ENCODE results near the gene TXNRD2. TPM values are rescaled to one million over a fixed set of nuclear protein-coding genes. Genes with fewer than 3 reads are reported as not detected.
"Not testable (repeated sequence)": the region's sequence is repeated elsewhere in the genome, so short reads cannot be mapped to it uniquely, and the experiment has no call there.

TXNRD2 gene
- total RNA-seq, 1 donor from 2014 or later: 15.0 TPM

GRCh38 chr22:19888131-19888746, 53.4 kb downstream of the TXNRD2 start:
- DNase-seq (ENCODE audit: low read depth): no peak

- no peak for DNase-seq (ENCODE audit: low read depth)
These were observed 54.2 kb downstream of the TXNRD2 start for GRCh38 chr22:19887256-19887985.

DNA sequence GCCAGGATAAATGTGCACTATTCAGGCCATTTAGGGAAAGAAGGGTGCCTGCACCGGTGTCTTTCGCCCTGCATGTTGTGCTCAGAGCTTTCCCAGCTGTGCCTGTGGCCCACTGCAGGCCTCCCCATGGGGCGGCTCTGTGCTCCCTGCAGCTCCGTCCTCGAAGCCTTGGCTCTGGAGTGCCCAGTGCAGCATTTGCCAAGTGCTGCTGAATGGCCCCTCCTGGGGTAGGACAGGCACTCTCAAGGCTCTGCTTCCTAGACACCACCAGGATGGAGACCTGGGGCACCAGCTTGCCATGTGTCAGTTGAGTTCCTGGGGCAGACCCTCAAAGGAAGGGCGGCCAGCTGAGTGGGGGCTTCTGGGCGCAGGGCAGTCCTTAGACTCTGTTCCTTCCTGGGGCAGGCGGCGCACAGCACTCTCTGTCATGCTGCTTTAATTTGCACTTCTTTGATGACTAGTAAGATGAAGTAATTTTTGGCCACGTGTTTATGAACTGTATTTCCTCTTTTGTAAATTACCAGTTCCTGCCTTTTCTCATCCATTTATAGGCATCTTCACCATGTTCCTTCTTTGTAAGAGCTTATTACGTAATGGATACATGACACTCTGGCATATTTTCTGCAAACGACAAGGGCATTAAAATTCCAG, 54.9 kb downstream of the TXNRD2 start:
- DNase-seq (ENCODE audit: low read depth): peak; percentile 48

DNA sequence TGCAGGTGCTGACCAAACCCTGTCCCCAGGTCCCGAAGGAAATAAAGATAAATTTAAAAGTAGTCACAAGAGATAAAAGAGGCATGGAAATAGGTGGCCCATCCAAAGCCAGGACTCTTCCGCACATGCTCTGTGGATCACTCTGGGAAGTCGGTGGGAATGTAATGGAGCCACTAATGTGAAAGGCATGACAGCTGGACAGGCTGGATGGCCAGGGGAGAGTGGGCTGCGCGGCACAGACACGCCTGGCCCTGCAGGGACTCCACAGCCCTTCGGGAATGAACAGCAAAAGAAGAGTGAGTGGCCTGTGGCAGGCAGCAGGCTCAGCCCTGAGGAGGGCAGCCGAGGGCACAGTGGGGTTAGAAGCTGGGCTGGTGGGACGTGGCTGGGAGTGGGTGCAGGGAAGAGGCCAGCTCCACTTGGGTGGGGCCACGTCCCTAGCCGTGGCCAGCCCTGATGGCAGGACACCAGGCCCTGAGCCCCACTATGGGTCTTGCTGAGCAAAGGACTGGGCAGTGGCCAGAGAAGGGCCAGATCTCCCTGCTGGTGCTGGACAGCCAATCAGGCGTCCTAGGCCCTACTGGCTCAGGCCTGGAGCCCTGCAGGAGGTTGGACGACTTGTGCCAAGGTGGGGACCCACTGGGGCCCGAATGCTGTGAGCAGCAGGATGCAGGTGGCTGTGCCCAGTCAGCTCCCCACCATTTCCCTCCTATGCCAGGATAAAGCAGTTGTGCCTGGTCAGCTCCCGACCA, 55.6 kb downstream of the TXNRD2 start:
- DNase-seq (ENCODE audit: low read depth): no peak

DNA sequence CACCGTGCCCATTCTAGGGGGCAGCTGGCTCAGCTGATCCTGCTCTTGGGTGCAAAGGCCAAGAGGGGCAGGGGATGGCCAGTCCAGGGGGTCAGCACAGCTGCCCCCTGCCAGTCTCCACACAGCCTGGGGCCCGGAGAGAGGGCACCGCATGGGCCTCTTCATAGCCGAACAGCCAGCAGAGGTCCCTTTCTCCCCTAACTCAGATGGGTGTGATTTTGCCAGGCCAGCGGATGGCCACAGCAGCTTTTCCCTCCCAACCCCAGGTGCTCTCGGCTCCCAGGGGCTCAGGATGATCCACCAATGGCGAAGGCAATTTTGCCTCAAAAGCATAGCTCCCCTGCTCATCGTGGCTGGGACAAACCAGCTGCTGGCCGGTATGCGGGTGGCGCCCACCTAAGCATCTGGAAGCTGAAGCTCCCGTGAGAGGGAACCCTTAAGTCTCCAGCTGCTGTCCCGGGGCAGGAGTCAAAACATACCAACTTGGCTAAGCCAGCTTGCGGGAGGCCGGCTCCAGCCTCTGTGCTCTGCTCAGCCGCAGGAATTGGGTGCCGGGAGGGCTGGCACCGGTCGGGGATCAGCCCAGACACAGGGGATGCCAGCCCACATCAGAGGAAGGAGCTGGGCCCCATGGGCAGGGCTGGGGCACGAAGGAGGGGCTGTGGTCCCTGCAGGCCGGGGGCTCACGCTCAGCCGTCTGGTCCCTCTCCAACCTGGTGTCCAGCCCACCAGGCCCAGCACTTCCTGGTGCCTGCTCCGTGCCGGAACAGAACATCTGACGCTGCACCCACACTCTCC, 56.5 kb downstream of the TXNRD2 start:
- DNase-seq (ENCODE audit: low read depth): no peak

DNA sequence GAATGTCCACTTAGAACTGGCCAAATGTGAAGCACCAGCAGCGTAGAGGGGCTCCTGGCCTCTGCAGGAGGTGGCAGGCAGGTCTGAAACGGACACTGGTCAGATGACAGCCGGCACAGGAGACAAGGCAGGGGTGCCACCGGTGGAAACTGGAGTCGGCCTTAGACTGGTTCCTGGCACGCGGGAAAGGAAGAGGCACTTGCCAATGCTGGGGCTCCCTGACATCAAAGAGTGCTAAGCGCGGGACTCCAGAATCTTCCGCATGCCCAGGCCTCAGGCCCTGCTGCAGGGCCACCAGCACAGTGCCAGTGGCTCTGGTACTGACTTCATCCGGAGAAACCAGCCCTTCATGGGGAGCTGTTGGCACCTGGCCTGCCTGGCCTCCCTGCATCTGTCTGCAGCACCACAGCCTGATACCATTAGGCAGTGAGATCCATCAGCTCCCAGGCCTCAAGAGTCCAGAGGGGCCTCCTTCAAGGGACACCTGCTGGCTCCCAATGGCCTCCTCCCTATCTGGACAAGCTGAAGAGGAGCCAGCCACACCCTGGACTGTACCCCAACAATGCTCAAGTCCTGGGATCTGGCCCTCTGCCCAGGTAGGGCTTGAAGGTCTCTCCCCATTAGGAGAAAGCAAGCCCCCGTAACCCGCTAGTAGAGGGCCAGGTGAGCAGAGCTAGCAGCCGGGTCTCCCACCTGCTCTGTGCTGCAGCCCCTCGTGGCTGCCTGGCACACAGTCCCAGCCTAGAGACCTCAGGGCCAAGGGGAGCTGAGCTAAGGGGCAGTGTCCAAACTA, 57.3 kb downstream of the TXNRD2 start:
- no peak for DNase-seq (ENCODE audit: low read depth)

DNA sequence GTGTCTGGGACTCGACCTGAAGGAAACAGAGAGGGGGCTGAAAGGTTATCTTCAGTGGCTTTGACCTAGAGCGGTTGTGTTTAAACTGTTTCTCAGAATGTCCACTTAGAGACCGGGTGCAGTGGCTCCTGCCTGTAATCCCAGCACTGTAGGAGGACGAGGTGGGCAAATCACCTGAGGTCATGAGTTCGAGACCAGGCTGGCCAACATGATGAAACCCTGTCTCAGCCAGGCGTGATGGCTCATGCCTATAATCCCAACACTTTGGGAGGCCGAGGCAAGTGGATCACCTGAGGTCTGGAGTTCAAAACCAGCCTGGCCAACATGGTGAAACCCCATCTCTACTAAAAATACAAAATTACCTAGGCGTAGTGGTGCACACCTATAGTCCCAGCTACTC, 58.2 kb downstream of the TXNRD2 start:
- DNase-seq (ENCODE audit: low read depth): not testable (repeated sequence)

GRCh38 chr22:19882446-19883381, 58.9 kb downstream of the TXNRD2 start:
- no peak for DNase-seq (ENCODE audit: low read depth)

DNA sequence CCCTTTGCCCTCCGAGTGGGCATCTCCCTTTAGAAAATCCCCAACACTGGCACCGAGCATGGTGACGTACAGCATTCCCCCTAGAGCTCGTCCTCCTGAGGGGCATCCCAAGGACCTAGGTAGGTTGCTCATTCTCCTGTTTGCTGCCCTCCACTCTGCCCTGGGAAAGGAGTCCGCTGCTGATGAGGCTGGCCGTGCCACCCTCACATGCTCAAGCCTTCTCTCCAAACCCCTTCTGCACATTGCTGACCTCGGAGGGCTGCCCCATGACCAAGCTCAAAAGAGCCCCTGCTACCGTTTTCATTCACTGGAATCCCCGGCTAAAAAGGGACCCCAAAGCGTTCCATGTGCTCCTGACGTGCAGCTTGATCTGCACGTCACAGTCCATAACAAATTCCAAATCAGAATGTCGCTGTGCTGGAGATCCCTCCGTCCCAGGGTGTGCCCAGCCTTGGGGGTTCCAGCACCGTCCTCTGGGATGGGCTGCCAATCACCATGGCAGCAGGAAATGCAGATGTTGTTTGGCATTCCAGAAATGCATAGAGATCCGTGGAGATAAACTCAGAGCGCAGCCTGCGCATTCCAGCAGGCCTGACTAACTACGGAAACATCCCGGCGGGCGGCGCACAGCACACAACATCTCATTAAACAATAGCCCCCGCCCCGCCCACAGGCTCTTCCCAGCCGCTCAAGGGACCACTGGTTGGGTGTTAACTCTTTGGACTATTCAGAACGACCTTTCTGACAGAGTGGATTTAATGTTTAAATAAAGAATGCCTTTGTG, 60.6 kb downstream of the TXNRD2 start:
- DNase-seq (ENCODE audit: low read depth): peak; percentile 86

DNA sequence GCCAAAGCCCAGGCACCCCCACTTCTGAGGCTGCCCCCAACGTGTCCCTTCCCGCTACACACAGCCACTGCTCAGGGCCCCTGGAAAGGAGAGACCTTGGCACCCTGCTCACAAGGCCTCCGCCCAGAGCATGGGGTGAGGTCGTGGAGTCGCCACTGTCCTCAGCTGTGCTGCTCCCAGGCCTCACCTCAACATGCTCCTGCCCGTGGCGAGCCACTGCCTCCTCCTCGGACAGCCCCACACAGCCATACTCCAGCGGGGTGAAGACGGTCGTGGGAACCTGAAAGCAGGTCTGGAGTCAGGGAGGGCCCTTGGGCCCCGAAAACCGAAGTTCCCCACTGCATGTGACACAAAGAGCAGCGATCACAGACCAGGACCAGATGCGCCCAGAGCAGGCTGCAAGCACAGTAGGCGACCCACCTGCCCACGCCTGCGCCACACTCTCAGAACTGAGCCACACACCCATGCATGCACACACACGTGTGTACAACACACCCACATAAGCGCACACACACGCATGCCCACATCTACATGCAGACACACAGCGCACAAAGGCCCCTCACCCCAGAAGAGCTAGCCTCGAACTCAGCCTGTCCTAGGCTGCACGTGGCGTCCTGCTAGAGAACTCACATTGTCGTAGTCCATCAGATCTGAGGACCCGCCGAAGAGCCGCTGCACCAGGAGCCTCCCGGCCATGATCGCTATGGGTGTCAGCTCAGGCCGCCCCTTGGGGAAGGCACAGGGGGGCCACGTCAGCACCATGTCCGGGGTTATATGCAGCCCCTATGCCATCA, 61.4 kb downstream of the TXNRD2 start:
- no peak for DNase-seq (ENCODE audit: low read depth)

DNA sequence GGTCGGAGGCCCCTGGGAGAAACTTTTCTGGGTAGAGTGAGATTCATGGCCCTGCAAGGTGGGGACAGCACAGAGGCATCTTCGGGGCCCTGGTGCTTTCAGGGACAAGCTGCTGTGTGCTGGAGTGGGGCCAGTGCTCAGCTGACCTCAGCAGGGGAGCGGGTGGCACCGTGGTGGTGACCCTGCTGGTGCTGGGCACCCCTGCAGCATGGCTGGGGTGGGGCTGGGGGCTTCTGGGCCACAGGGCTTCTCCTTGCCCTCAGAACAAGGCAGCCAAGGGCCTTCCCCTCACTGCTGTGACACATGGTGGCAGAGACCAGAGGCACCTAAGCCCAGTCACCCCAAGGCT, 62.0 kb downstream of the TXNRD2 start:
- DNase-seq (ENCODE audit: low read depth): no peak

- DNase-seq (ENCODE audit: low read depth): no peak
These were observed 62.4 kb downstream of the TXNRD2 start for GRCh38 chr22:19879246-19879570.

DNA sequence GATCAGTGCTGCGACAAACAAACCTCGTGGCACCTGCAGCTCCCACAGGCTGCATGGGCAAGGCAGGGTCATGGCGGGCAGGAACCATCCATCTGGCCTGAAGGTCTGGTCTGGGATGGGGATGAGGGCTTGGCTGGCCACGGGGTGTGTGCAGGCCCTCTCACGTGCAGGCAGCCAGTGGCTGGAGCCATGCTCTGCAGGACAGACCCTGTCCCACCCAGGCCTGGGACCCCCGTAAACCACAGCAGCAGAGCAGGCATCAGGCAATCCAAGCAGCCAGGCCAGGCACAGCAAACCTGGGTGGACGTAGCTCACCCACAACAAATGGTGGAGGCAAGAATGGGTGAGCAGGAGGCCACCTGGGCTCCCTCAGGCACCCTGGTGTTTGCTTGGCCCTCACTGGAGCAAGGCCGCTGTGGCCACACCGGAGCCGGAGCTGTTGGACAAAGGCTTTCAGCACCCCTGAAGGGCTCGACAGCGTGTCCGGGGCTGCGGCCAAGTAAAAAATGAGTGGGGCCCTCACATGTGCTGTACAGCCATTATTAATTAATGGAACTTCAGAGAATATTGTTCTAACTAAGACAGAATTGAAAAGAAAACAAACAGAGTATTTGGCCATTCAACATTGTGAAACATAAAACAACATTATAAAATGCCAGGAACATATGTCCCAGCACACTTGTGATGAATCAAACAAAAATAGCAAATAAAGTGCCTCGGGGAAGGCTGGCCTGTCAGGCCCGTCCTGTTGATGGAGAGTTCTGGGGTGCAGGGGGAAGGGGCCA, 63.0 kb downstream of the TXNRD2 start:
- DNase-seq (ENCODE audit: low read depth): no peak

GRCh38 chr22:19877626-19878339, 63.8 kb downstream of the TXNRD2 start:
- no peak for DNase-seq (ENCODE audit: low read depth)

DNA sequence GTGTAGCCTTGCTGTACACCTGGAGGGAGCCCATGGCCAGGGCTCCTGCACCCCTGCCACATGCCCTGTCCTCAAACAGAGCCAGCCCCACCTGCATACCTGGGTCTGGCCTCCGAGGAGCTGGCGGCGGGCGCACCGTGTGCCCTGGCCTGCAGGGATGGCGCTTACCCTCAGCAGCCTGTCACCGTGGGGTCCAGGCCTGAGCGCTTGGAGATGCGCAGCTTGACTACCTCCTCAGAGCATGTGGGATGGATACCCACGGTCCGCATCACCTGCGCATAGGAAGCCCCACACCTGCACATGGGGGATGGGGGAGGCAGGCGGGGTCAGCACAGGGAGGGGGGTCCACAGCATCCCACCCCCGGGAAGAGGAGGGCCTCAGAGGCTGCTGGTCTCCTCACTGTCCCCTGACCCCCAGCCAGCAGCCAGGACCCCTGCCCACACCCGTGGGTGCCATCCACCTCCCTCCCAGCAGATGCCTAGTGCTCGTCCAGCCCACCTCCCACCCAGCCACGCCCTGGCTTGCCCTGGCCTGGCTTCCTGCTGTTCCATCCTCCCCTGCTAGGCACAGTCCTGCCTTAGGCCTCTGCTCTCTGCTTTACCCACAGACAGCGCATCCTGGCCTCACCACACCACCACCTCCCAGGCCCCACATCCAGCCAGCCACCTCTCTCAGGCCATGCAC, 64.5 kb downstream of the TXNRD2 start:
- no peak for DNase-seq (ENCODE audit: low read depth)

- DNase-seq (ENCODE audit: low read depth): no peak
These were observed 65.2 kb downstream of the TXNRD2 start for GRCh38 chr22:19876314-19876940.
